C4-2B (cell line): Measurements from ENCODE around the gene TF.

Source experiments
- ZFX ChIP-seq: fragments of 450-650 bp; IDR thresholded peaks from 2 replicates; pipeline ENCODE4 v1.6.1; 2017
- TF ChIP-seq, protein P1 (sequence below): fragments of 450-650 bp; conservative IDR thresholded peaks from 2 replicates; pipeline ENCODE4 v1.5.1; 2017; ENCODE audit warnings: mild to moderate bottlenecking

DNA sequence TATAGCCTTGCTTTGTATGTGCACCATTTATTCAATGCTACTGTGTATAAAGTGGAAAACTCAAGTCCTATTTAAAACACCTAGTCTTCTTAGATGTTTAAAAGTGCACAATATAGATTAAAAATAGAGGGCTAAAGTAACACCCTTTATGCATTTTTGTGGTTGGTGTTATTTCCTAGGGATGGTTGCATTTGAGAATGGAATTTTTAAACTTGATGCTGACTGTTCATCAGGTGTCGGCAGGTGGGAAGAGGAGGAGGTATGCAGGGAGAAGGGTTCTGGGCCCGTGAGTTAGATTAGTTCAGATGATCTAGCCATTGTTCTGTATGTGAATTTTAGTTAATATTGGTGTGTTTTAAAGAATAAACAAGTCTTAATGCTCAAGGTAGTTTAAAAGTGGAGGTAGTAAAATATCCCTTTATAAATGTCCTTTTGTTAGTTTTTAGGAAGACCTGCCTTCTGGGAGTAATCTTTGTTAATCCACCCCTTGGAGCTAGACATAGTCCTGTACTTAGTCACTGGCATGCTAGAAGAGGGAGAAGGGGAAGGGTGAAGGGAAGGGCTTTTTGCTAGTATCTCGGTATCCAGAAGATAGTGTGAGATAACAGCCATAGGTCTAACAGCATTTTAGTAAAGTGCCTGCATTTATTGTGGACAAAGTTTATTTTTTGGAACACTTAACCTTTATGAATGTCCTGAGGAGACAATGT lies 51.4 kb downstream of the TF start:
- TF ChIP-seq, protein P1, sequence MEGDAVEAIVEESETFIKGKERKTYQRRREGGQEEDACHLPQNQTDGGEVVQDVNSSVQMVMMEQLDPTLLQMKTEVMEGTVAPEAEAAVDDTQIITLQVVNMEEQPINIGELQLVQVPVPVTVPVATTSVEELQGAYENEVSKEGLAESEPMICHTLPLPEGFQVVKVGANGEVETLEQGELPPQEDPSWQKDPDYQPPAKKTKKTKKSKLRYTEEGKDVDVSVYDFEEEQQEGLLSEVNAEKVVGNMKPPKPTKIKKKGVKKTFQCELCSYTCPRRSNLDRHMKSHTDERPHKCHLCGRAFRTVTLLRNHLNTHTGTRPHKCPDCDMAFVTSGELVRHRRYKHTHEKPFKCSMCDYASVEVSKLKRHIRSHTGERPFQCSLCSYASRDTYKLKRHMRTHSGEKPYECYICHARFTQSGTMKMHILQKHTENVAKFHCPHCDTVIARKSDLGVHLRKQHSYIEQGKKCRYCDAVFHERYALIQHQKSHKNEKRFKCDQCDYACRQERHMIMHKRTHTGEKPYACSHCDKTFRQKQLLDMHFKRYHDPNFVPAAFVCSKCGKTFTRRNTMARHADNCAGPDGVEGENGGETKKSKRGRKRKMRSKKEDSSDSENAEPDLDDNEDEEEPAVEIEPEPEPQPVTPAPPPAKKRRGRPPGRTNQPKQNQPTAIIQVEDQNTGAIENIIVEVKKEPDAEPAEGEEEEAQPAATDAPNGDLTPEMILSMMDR, result no peak
- no peak for TF ChIP-seq ZFX
